ENCODE data around the gene SDHB. TPM values are rescaled to one million over a fixed set of nuclear protein-coding genes. Genes with fewer than 3 reads are reported as not detected.

SDHB gene
- total and polyA plus RNA-seq, 4 donors: 59.1 to 117 (median 83.5) TPM

GRCh38 chr1:16978139-16978538, 75.7 kb downstream of the SDHB start:
- H3K27me3 ChIP-seq (ENCODE audit: control insufficient read depth in 3 of 3, insufficient read depth in 3 of 3, low read length in 2 of 3): no peaks in the 10 kb centered on the region
- H3K9ac ChIP-seq (ENCODE audit: insufficient read depth in 1 of 2, low read length in 2 of 2): no peak overlapping the region
- H3K9me3 ChIP-seq (ENCODE audit: control insufficient read depth in 4 of 4, insufficient read depth in 3 of 4, low read length in 3 of 4): no peaks in the 10 kb centered on the region
- peaks cover 0 to 19% (median 2%) of the 10 kb centered on the region in 4 donors for H3K36me3 ChIP-seq (ENCODE audit: control insufficient read depth in 4 of 4, insufficient read depth in 4 of 4, low read length in 4 of 4)
- ATAC-seq (ENCODE audit: insufficient read depth, low FRiP score): no peak
- H3K4me1 ChIP-seq (ENCODE audit: control insufficient read depth in 5 of 5, insufficient read depth in 5 of 5, low read length in 5 of 5): peaks cover 0 to 28% (median 11%) of the 10 kb centered on the region in 5 donors
- TF ChIP-seq, protein P1, sequence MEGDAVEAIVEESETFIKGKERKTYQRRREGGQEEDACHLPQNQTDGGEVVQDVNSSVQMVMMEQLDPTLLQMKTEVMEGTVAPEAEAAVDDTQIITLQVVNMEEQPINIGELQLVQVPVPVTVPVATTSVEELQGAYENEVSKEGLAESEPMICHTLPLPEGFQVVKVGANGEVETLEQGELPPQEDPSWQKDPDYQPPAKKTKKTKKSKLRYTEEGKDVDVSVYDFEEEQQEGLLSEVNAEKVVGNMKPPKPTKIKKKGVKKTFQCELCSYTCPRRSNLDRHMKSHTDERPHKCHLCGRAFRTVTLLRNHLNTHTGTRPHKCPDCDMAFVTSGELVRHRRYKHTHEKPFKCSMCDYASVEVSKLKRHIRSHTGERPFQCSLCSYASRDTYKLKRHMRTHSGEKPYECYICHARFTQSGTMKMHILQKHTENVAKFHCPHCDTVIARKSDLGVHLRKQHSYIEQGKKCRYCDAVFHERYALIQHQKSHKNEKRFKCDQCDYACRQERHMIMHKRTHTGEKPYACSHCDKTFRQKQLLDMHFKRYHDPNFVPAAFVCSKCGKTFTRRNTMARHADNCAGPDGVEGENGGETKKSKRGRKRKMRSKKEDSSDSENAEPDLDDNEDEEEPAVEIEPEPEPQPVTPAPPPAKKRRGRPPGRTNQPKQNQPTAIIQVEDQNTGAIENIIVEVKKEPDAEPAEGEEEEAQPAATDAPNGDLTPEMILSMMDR (IDR thresholded peaks at IDR 0.05; ENCODE audit: control extremely low read depth, extremely low read depth): no peak
- DNase-seq: no peak
- peak overlapping the region in 1 of 2 donors; percentile 5 for H3K27ac ChIP-seq (ENCODE audit: low read depth in 1 of 2, low read length in 1 of 2)
- WGBS, 2 donors: 79 to 94% methylated on average over 4 of the region's 4 CpGs
- no peak overlapping the region for H3K4me3 ChIP-seq

GRCh38 chr1:16977377-16977776, 76.5 kb downstream of the SDHB start:
- no peak overlapping the region for H3K9ac ChIP-seq (ENCODE audit: insufficient read depth in 1 of 2, low read length in 2 of 2)
- WGBS, 2 donors: 94 to 97% methylated on average over 5 of the region's 5 CpGs
- H3K36me3 ChIP-seq (ENCODE audit: control insufficient read depth in 4 of 4, insufficient read depth in 4 of 4, low read length in 4 of 4): peaks cover 0 to 21% (median 2%) of the 10 kb centered on the region in 4 donors
- H3K9me3 ChIP-seq (ENCODE audit: control insufficient read depth in 4 of 4, insufficient read depth in 3 of 4, low read length in 3 of 4): no peaks in the 10 kb centered on the region
- TF ChIP-seq, protein P1 (IDR thresholded peaks at IDR 0.05; ENCODE audit: control extremely low read depth, extremely low read depth): no peak
- peaks cover 0 to 27% (median 11%) of the 10 kb centered on the region in 5 donors for H3K4me1 ChIP-seq (ENCODE audit: control insufficient read depth in 5 of 5, insufficient read depth in 5 of 5, low read length in 5 of 5)
- no peak overlapping the region for H3K4me3 ChIP-seq
- no peak overlapping the region for H3K27ac ChIP-seq (ENCODE audit: low read depth in 1 of 2, low read length in 1 of 2)
- DNase-seq: no peak
- ATAC-seq (ENCODE audit: insufficient read depth, low FRiP score): no peak
- no peaks in the 10 kb centered on the region for H3K27me3 ChIP-seq (ENCODE audit: control insufficient read depth in 3 of 3, insufficient read depth in 3 of 3, low read length in 2 of 3)

DNA sequence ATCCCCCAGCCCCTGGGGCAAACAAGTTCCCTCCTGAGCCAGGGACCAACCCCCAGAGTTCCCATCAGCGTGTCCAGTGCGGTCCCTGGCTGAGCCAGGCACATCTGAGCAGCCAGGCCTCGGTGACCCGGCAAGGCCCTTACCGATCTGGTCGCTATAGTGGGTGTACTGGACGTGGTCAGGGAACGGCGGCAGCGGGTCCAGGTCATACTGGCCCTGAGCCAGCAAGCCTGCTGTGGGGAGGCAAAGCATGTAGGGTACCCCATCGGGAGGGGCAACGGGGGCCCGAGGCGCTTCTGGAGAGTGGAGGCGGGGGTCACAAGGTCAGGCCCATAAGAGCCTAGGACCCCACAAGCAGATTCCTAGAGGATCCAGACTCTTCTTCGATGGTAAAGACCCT, 76.9 kb downstream of the SDHB start:
- Histone ChIP-seq H3K27ac (ENCODE audit: low read depth in 1 of 2, low read length in 1 of 2) (no peak overlapping the region), H3K9me3 (ENCODE audit: control insufficient read depth in 4 of 4, insufficient read depth in 3 of 4, low read length in 3 of 4) (no peaks in the 10 kb centered on the region), H3K4me3 (no peak overlapping the region), H3K9ac (ENCODE audit: insufficient read depth in 1 of 2, low read length in 2 of 2) (no peak overlapping the region), H3K4me1 (ENCODE audit: control insufficient read depth in 5 of 5, insufficient read depth in 5 of 5, low read length in 5 of 5) (peaks cover 0 to 32% (median 11%) of the 10 kb centered on the region in 5 donors), H3K27me3 (ENCODE audit: control insufficient read depth in 3 of 3, insufficient read depth in 3 of 3, low read length in 2 of 3) (no peaks in the 10 kb centered on the region), H3K36me3 (ENCODE audit: control insufficient read depth in 4 of 4, insufficient read depth in 4 of 4, low read length in 4 of 4) (peaks cover 0 to 21% (median 2%) of the 10 kb centered on the region in 4 donors)
- TF ChIP-seq, protein P1 (IDR thresholded peaks at IDR 0.05; ENCODE audit: control extremely low read depth, extremely low read depth): no peak
- DNase-seq (no peak), ATAC-seq (ENCODE audit: insufficient read depth, low FRiP score) (no peak)
- WGBS, 2 donors: 86 to 89% methylated on average over 16 of the region's 16 CpGs

- Histone ChIP-seq H3K36me3 (ENCODE audit: control insufficient read depth in 4 of 4, insufficient read depth in 4 of 4, low read length in 4 of 4) (peaks cover 0 to 21% (median 3%) of the 10 kb centered on the region in 4 donors), H3K4me1 (ENCODE audit: control insufficient read depth in 5 of 5, insufficient read depth in 5 of 5, low read length in 5 of 5) (peaks cover 0 to 34% (median 10%) of the 10 kb centered on the region in 5 donors), H3K4me3 (no peak overlapping the region), H3K27ac (ENCODE audit: low read depth in 1 of 2, low read length in 1 of 2) (no peak overlapping the region), H3K9ac (ENCODE audit: insufficient read depth in 1 of 2, low read length in 2 of 2) (no peak overlapping the region), H3K27me3 (ENCODE audit: control insufficient read depth in 3 of 3, insufficient read depth in 3 of 3, low read length in 2 of 3) (no peaks in the 10 kb centered on the region), H3K9me3 (ENCODE audit: control insufficient read depth in 4 of 4, insufficient read depth in 3 of 4, low read length in 3 of 4) (no peaks in the 10 kb centered on the region)
- ATAC-seq (ENCODE audit: insufficient read depth, low FRiP score) (no peak), DNase-seq (no peak)
- 90% methylated on average over 14 of the region's 14 CpGs for WGBS, 2 donors
- TF ChIP-seq, protein P1 (IDR thresholded peaks at IDR 0.05; ENCODE audit: control extremely low read depth, extremely low read depth): no peak
Observed at GRCh38 chr1:16975838-16976237, 78.0 kb downstream of the SDHB start.
